CD14-positive monocyte (primary cell): ENCODE measurements around the gene KLRC1. TPM values are rescaled to one million over a fixed set of nuclear protein-coding genes. Genes with fewer than 3 reads are reported as not detected.

Experiments used
- DNase-seq, 3 donors: peaks; one replicate each; pipeline ENCODE4 v3.0.0-alpha.2; 2011 to 2022
- H2AFZ ChIP-seq: 2 replicates; pipeline ENCODE4 v1.6.0; 2012; ENCODE audit warnings: mild to moderate bottlenecking, low read depth, low read length, inconsistent platforms; ENCODE audit not compliant: insufficient read depth, poor library complexity, severe bottlenecking
- H3K27ac ChIP-seq, 2 donors: 1 replicate in 1 of 2; 2 replicates in 1 of 2; pipeline ENCODE4 v1.5.1; 2012 to 2013; ENCODE audit warnings: low read length in 2 of 2, control low read depth in 1 of 2, inconsistent platforms in 1 of 2, low read depth in 1 of 2, mild to moderate bottlenecking in 1 of 2
- H3K27me3 ChIP-seq, 2 donors: one replicate each; pipeline versions ENCODE4 v1.6.0 to v1.6.1; 2011 to 2013; ENCODE audit warnings: low read length in 2 of 2; ENCODE audit not compliant: control insufficient read depth in 2 of 2, insufficient read depth in 2 of 2
- H3K36me3 ChIP-seq, 2 donors: replicated peaks in 1 of 2; 1 replicate in 1 of 2; 2 replicates in 1 of 2; pipeline versions ENCODE4 v1.5.1 to v1.6.1; 2012 to 2013; ENCODE audit warnings: low read length in 2 of 2, control low read depth in 1 of 2, inconsistent platforms in 1 of 2, mild to moderate bottlenecking in 1 of 2; ENCODE audit not compliant: insufficient read depth in 2 of 2, control insufficient read depth in 1 of 2
- H3K4me1 ChIP-seq, 2 donors: 1 replicate in 1 of 2; 2 replicates in 1 of 2; pipeline versions ENCODE4 v1.5.1 to v1.6.1; 2012 to 2013; ENCODE audit warnings: low read length in 2 of 2, control low read depth in 1 of 2, inconsistent platforms in 1 of 2, mild to moderate bottlenecking in 1 of 2, moderate library complexity in 1 of 2; ENCODE audit not compliant: insufficient read depth in 2 of 2, control insufficient read depth in 1 of 2
- H3K4me2 ChIP-seq: replicated peaks from 2 replicates; pipeline ENCODE3; 2012; ENCODE audit warnings: low read length, moderate library complexity, mild to moderate bottlenecking; ENCODE audit not compliant: poor library complexity, severe bottlenecking; ENCODE audit errors: extremely low read depth
- H3K4me3 ChIP-seq, 3 experiments: fragments of 200-600 bp in 1 of 3; sonication (generic) in 1 of 3; replicated peaks in 1 of 3; 1 replicate in 2 of 3; 2 replicates in 1 of 3; pipeline ENCODE4 v1.5.1; 2011 to 2013; ENCODE audit warnings: low read length in 3 of 3, mild to moderate bottlenecking in 3 of 3, control low read depth in 2 of 3, low read depth in 2 of 3, inconsistent platforms in 1 of 3, moderate library complexity in 1 of 3
- H3K79me2 ChIP-seq: 2 replicates; pipeline ENCODE4 v1.6.0; 2012; ENCODE audit warnings: mild to moderate bottlenecking, control low read depth, inconsistent platforms, low read length, moderate library complexity; ENCODE audit not compliant: insufficient read depth
- H3K9ac ChIP-seq: 2 replicates; pipeline ENCODE4 v1.6.0; 2017; ENCODE audit warnings: low read length, mild to moderate bottlenecking; ENCODE audit not compliant: insufficient read depth, poor library complexity, severe bottlenecking
- H3K9me3 ChIP-seq, 2 donors: replicated peaks in 1 of 2; 1 replicate in 1 of 2; 2 replicates in 1 of 2; pipeline versions ENCODE4 v1.5.1 to v1.6.1; 2012 to 2013; ENCODE audit warnings: low read length in 2 of 2, control low read depth in 1 of 2; ENCODE audit not compliant: control insufficient read depth in 1 of 2, insufficient read depth in 1 of 2
- H4K20me1 ChIP-seq: 2 replicates; pipeline ENCODE4 v1.6.0; 2012; ENCODE audit warnings: mild to moderate bottlenecking, low read length, control low read depth, moderate library complexity; ENCODE audit not compliant: insufficient read depth
- H3K27ac Mint-ChIP-seq, 7 donors: one replicate each; pipeline ENCODE4 v1.8.0; 2020; ENCODE audit warnings: mild to moderate bottlenecking in 7 of 7, mixed read lengths in 7 of 7, moderate library complexity in 6 of 7, inconsistent platforms in 2 of 7
- H3K27me3 Mint-ChIP-seq, 3 donors: one replicate each; pipeline ENCODE4 v1.8.0; 2021 to 2022; ENCODE audit warnings: low read depth in 3 of 3, mild to moderate bottlenecking in 3 of 3, mixed read lengths in 3 of 3, moderate library complexity in 3 of 3, inconsistent platforms in 1 of 3
- H3K36me3 Mint-ChIP-seq, 2 donors: one replicate each; pipeline ENCODE4 v1.8.0; 2020; ENCODE audit warnings: mixed read lengths in 2 of 2, inconsistent platforms in 1 of 2, mild to moderate bottlenecking in 1 of 2
- H3K4me1 Mint-ChIP-seq: one replicate; pipeline ENCODE4 v1.8.0; 2020; ENCODE audit warnings: mild to moderate bottlenecking, mixed read lengths
- H3K4me3 Mint-ChIP-seq, 2 donors: one replicate each; pipeline ENCODE4 v1.8.0; 2020; ENCODE audit warnings: mild to moderate bottlenecking in 2 of 2, mixed read lengths in 2 of 2, moderate library complexity in 1 of 2
- H3K9me3 Mint-ChIP-seq, 7 donors: one replicate each; pipeline ENCODE4 v1.8.0; 2020 to 2022; ENCODE audit warnings: mixed read lengths in 7 of 7, mild to moderate bottlenecking in 6 of 7, moderate library complexity in 6 of 7, inconsistent platforms in 2 of 7
- CTCF ChIP-seq: fragments of 200-600 bp; IDR thresholded peaks from one replicate; pipeline ENCODE4 v1.8.0; 2022; ENCODE audit warnings: antibody characterized with exemption, mild to moderate bottlenecking
- intact Hi-C, 2 donors: fragments of 100-400 bp; cut with micrococcal nuclease; formaldehyde crosslinking; loops; one replicate each; pipeline versions ENCODE4 v1.15.0 to v1.15.1; 2023
- polyA plus RNA-seq, 3 donors: library from polyadenylated mRNA; depleted of rRNA in 1 of 3; unstranded in 2 of 3; stranded (reverse) in 1 of 3; fragments of 300-500 nt in 2 of 3; fragments of >200 nt in 1 of 3; fragmentation: Illumina TruSeq in 2 of 3; gene quantifications; 1 replicate in 2 of 3; 2 replicates in 1 of 3; pipeline ENCODE4 v1.2.3, GENCODE V29; 2012 to 2021

Gene KLRC1
- polyA plus RNA-seq, 3 donors: not detected

DNA sequence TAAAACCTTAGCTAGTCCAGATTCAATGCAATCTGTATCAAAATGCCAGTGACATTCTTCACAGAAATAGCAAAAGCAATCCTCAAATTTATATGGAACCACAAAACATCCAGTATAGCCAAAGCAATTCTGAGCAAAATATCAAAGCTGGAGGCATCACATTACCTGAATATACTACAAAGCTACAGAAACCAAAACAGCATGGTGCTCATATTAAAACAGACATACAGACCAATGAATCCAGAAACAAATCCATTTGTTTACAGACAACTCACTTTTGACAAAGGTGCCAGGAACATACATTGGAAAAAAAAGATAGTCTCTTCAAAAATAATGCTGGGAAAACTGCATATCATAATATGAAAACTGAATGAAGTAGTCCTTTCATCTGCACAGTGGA lies 48.4 kb downstream of the KLRC1 start:
- Histone ChIP-seq H3K9me3 (no peaks in the 10 kb centered on the region), H2AFZ (no peak overlapping the region), H3K27ac (no peak overlapping the region), H3K9ac (no peak overlapping the region), H3K4me3 (no peak overlapping the region), H3K4me1 (peaks cover 11 to 14% of the 10 kb centered on the region in 2 donors), H3K79me2 (no peaks in the 10 kb centered on the region), H4K20me1 (no peaks in the 10 kb centered on the region), H3K36me3 (no peaks in the 10 kb centered on the region), H3K27me3 (peaks cover 0 to 27% of the 10 kb centered on the region in 2 donors), H3K4me2 (no peak overlapping the region)
- intact Hi-C loops: loop anchor here in 1 of 2 donors (5.0 to 10.0 kb wide), 2 partner anchors 42 to 1240 kb away; no protein-coding TSS in a partner anchor
- no peak overlapping the region for H3K4me3 Mint-ChIP-seq
- H3K27me3 Mint-ChIP-seq: peaks cover 4 to 5% (median 5%) of the 10 kb centered on the region in 3 donors
- TF ChIP-seq CTCF: no peak
- peaks cover 12% of the 10 kb centered on the region for H3K4me1 Mint-ChIP-seq
- H3K9me3 Mint-ChIP-seq: peaks cover 0 to 5% (median 0%) of the 10 kb centered on the region in 7 donors
- no peak overlapping the region for H3K27ac Mint-ChIP-seq
- H3K36me3 Mint-ChIP-seq: no peaks in the 10 kb centered on the region
- DNase-seq: no peak

GRCh38 chr12:10400829-10401228 lies 52.3 kb downstream of the KLRC1 start:
- peaks cover 10 to 11% (median 11%) of the 10 kb centered on the region in 3 donors for H3K27me3 Mint-ChIP-seq
- TF ChIP-seq CTCF: no peak
- H3K9me3 Mint-ChIP-seq: peaks cover 0 to 7% (median 0%) of the 10 kb centered on the region in 7 donors
- no peak for DNase-seq
- intact Hi-C loops: loop anchor here in 1 of 2 donors (10.0 kb wide), 1 partner anchor 1236 kb away; no protein-coding TSS in a partner anchor
- H3K4me1 ChIP-seq: peaks cover 6 to 7% of the 10 kb centered on the region in 2 donors
- H3K9ac ChIP-seq: no peak overlapping the region
- no peak overlapping the region for H3K27ac Mint-ChIP-seq
- no peaks in the 10 kb centered on the region for H3K9me3 ChIP-seq
- H3K36me3 ChIP-seq: no peaks in the 10 kb centered on the region
- no peak overlapping the region for H3K4me2 ChIP-seq
- H3K36me3 Mint-ChIP-seq: no peaks in the 10 kb centered on the region
- no peaks in the 10 kb centered on the region for H4K20me1 ChIP-seq
- H3K4me3 ChIP-seq: no peak overlapping the region
- H3K27me3 ChIP-seq: peaks cover 0 to 27% of the 10 kb centered on the region in 2 donors
- no peak overlapping the region for H3K27ac ChIP-seq
- peaks cover under 1% of the 10 kb centered on the region for H3K4me1 Mint-ChIP-seq
- H3K79me2 ChIP-seq: no peaks in the 10 kb centered on the region
- H3K4me3 Mint-ChIP-seq: no peak overlapping the region
- H2AFZ ChIP-seq: no peak overlapping the region
